Activated CD8-positive, alpha-beta memory T cell treated with anti-CD3 and anti-CD28 coated beads, Interleukin-2, amount 50 U/mL, for 1 hour (primary cell): Measurements from ENCODE around the gene RGPD4.
"Not testable (repeated sequence)": the region's sequence is repeated elsewhere in the genome, so short reads cannot be mapped to it uniquely, and the experiment has no call there.

ENCODE experiments used
- DNase-seq: peaks from one replicate; pipeline ENCODE4 v3.0.0-alpha.2; 2020; ENCODE audit errors: extremely low read depth

Gene RGPD4

GRCh38 chr2:107826749-107827148 lies at the start of gene RGPD4:
Gene RGPD4, plus strand, starts transcription at chr2:107826892. Its CDS starts 122 bp downstream, at chr2:107827014.
- not testable (repeated sequence) for DNase-seq

GRCh38 chr2:107777974-107778373 lies 48.7 kb upstream of the RGPD4 start:
- no peak for DNase-seq

GRCh38 chr2:107785756-107786155 lies 40.9 kb upstream of the RGPD4 start:
- DNase-seq = no peak

- DNase-seq = no peak
Observed at GRCh38 chr2:107790837-107791236, 35.9 kb upstream of the RGPD4 start.

GRCh38 chr2:107801498-107801897 lies 25.2 kb upstream of the RGPD4 start:
- no peak for DNase-seq

GRCh38 chr2:107804608-107805498 lies 21.8 kb upstream of the RGPD4 start:
- no peak for DNase-seq

GRCh38 chr2:107806901-107807300 lies 19.8 kb upstream of the RGPD4 start:
- no peak for DNase-seq

- no peak for DNase-seq
Observed at GRCh38 chr2:107807988-107808387, 18.7 kb upstream of the RGPD4 start.

GRCh38 chr2:107808959-107809358 lies 17.7 kb upstream of the RGPD4 start:
- DNase-seq = no peak

GRCh38 chr2:107809835-107810234 lies 16.9 kb upstream of the RGPD4 start:
- DNase-seq = no peak

GRCh38 chr2:107810734-107811133 lies 16.0 kb upstream of the RGPD4 start:
- DNase-seq = no peak

- DNase-seq = no peak
Observed at GRCh38 chr2:107811411-107811810, 15.3 kb upstream of the RGPD4 start.

GRCh38 chr2:107812006-107812405 lies 14.7 kb upstream of the RGPD4 start:
- DNase-seq = no peak

GRCh38 chr2:107817378-107817777 lies 9.3 kb upstream of the RGPD4 start:
- no peak for DNase-seq

GRCh38 chr2:107822302-107822701 lies 4.4 kb upstream of the RGPD4 start:
- no peak for DNase-seq

- DNase-seq = no peak
Observed at GRCh38 chr2:107824451-107825205, 2.1 kb upstream of the RGPD4 start.

GRCh38 chr2:107825206-107825563 lies 1.5 kb upstream of the RGPD4 start:
- DNase-seq = no peak

GRCh38 chr2:107829514-107829913 lies 2.8 kb downstream of the RGPD4 start:
- DNase-seq = not testable (repeated sequence)

- not testable (repeated sequence) for DNase-seq
Observed at GRCh38 chr2:107833152-107833551, 6.5 kb downstream of the RGPD4 start.

GRCh38 chr2:107833618-107834017 lies 6.9 kb downstream of the RGPD4 start:
- not testable (repeated sequence) for DNase-seq

- DNase-seq = not testable (repeated sequence)
Observed at GRCh38 chr2:107916121-107916520, 89.4 kb downstream of the RGPD4 start.

- DNase-seq = not testable (repeated sequence)
Observed at GRCh38 chr2:107916696-107917370, 90.1 kb downstream of the RGPD4 start.
